A673 (cell line): Measurements from ENCODE around the gene TSPAN11.

Experiments
- EZH2 ChIP-seq: fragments of 200-600 bp; sonication (generic); IDR thresholded peaks from 2 replicates; pipeline ENCODE4 v1.6.1; 2017; ENCODE audit warnings: borderline replicate concordance, low read depth, mild to moderate bottlenecking, mixed read lengths, antibody characterized with exemption, low read length; ENCODE audit not compliant: poor library complexity, severe bottlenecking
- TF ChIP-seq, protein P1 (sequence below): fragments of 300-800, 200-600 bp; sonication (generic); conservative IDR thresholded peaks from 2 replicates; pipeline ENCODE4 v1.5.1; 2017; ENCODE audit warnings: low read depth, mild to moderate bottlenecking, antibody characterized with exemption, low read length, moderate library complexity, mixed read lengths

GRCh38 chr12:31035967-31036665 is 109.6 kb downstream of the TSPAN11 start:
- TF ChIP-seq, protein P1, sequence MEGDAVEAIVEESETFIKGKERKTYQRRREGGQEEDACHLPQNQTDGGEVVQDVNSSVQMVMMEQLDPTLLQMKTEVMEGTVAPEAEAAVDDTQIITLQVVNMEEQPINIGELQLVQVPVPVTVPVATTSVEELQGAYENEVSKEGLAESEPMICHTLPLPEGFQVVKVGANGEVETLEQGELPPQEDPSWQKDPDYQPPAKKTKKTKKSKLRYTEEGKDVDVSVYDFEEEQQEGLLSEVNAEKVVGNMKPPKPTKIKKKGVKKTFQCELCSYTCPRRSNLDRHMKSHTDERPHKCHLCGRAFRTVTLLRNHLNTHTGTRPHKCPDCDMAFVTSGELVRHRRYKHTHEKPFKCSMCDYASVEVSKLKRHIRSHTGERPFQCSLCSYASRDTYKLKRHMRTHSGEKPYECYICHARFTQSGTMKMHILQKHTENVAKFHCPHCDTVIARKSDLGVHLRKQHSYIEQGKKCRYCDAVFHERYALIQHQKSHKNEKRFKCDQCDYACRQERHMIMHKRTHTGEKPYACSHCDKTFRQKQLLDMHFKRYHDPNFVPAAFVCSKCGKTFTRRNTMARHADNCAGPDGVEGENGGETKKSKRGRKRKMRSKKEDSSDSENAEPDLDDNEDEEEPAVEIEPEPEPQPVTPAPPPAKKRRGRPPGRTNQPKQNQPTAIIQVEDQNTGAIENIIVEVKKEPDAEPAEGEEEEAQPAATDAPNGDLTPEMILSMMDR: no peak
- no peak for TF ChIP-seq EZH2
